GM12872 (cell line): Measurements from ENCODE around the gene SAA1.

ENCODE experiments used
- TF ChIP-seq, protein P1 (sequence below): IDR thresholded peaks from 3 replicates; pipeline ENCODE4 v1.5.1; 2011; ENCODE audit warnings: low read depth, mild to moderate bottlenecking, low read length, moderate library complexity; ENCODE audit not compliant: insufficient read depth

SAA1 gene

GRCh38 chr11:18265949-18266348, at the start of gene SAA1:
Gene SAA1 (plus strand): TSS chr11:18266264. CDS start chr11:18266888, 624 bp downstream.
- TF ChIP-seq, protein P1, sequence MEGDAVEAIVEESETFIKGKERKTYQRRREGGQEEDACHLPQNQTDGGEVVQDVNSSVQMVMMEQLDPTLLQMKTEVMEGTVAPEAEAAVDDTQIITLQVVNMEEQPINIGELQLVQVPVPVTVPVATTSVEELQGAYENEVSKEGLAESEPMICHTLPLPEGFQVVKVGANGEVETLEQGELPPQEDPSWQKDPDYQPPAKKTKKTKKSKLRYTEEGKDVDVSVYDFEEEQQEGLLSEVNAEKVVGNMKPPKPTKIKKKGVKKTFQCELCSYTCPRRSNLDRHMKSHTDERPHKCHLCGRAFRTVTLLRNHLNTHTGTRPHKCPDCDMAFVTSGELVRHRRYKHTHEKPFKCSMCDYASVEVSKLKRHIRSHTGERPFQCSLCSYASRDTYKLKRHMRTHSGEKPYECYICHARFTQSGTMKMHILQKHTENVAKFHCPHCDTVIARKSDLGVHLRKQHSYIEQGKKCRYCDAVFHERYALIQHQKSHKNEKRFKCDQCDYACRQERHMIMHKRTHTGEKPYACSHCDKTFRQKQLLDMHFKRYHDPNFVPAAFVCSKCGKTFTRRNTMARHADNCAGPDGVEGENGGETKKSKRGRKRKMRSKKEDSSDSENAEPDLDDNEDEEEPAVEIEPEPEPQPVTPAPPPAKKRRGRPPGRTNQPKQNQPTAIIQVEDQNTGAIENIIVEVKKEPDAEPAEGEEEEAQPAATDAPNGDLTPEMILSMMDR: no peak

- TF ChIP-seq, protein P1: no peak
These were observed 44.7 kb upstream of the SAA1 start for GRCh38 chr11:18221274-18221876.

- TF ChIP-seq, protein P1: no peak
These were observed 43.1 kb upstream of the SAA1 start for GRCh38 chr11:18222814-18223421.

DNA sequence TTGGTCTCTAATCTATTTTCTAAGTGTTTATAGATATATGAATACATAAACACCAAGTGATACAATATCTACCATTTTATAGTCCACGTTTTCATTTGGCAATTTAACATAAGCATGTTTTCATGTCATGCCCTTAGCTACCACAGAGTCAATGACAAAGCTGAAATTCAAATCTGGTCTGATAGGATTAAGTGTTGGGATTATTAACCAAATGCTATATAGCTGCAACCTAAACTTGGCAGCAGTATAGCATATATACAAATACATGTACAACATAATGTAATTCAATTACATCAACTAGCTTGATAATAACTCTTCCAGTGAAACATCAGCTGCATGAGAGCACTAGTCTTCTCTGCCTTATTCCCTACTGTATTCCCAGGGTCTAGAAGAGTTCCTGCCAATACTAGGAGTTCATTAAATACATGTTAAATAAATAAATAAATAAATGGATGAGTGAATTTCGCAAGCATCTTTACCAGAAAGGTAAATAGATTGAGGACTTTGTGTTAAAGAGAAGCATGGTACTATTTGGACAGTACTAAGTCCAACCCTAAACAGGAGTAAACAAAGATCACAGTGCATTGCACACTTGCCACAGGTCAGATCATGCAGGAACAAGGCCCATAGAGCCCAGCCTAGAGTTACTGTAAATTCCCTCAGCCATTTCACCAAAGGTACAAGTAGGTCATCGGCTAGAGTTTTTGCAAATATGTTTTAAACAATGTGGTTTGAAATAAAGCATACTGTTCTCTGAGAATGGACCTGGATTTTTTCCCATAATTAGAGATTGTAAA, 42.3 kb upstream of the SAA1 start:
- TF ChIP-seq, protein P1: no peak

GRCh38 chr11:18225913-18226312, 40.2 kb upstream of the SAA1 start:
- TF ChIP-seq, protein P1: no peak

DNA sequence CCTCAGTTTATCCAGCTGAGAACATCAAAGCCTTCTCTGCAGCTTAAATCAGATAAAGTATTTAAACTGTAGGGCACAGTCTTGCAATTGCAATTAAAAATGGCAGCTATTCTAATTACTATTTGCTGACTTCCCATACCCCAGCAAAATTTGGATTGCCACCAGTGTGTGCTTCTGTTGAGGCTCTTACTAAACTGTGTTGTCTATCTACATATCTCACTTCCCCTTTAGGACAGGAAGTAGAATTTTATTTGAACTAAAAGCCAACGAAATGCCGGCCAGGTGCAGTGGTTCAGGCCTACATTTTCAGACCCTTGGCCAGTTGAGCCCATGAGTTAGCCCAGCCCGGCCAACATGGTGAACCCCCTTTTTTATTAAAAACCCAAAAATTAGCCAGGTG, 36.6 kb upstream of the SAA1 start:
- TF ChIP-seq, protein P1: no peak

DNA sequence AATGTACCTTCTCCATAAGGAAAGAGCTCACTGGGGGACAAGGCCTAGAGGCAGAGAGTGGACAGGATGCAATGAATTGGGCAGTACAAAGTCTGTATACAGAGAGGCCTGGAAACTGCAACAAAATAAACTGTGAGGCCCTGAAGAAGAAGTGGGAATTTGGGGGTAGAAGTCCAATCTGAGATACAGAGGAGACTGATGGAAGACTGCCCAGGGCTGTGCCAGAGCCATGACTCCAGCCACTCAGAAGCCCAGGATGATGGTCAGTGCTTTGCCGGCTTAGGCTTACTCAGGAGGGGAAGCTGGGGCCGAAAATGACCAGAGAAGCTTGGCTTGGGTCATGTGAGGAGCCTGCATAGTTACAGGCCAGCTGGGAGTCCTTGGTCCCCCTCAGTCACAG, 35.2 kb upstream of the SAA1 start:
- TF ChIP-seq, protein P1: no peak
